ENCODE measurements around the gene OPA1. TPM values are rescaled to one million over a fixed set of nuclear protein-coding genes. Genes with fewer than 3 reads are reported as not detected.

Gene OPA1
- total and polyA plus RNA-seq, 2 of the 13 experiments (the other 11 are each of a cell fraction or from before 2014, with no cell fraction given), result 26.7 to 78.5 TPM

- TF ChIP-seq, protein P1, sequence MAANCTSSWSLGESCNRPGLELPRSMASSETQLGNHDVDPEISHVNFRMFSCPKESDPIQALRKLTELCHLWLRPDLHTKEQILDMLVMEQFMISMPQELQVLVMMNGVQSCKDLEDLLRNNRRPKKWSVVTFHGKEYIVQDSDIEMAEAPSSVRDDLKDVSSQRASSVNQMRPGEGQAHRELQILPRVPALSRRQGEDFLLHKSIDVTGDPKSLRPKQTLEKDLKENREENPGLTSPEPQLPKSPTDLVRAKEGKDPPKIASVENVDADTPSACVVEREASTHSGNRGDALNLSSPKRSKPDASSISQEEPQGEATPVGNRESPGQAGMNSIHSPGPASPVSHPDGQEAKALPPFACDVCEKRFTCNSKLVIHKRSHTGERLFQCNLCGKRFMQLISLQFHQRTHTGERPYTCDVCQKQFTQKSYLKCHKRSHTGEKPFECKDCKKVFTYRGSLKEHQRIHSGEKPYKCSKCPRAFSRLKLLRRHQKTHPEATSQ (CRISPR knock-in tag; IDR thresholded peaks at IDR 0.05; ENCODE audit: borderline replicate concordance), result no peak
- TF ChIP-seq ZFAT (CRISPR knock-in tag; conservative IDR thresholded peaks at IDR 0.05) (no peak), GFI1 (CRISPR knock-in tag; IDR thresholded peaks at IDR 0.05; ENCODE audit: borderline replicate concordance) (peak; percentile 46; the same call in 1 of the 2 replicates), TAF1 (CRISPR knock-in tag; IDR thresholded peaks at IDR 0.05) (no peak; the same call in 1 of the 2 replicates), ZC3H4 (CRISPR knock-in tag; IDR thresholded peaks at IDR 0.05; ENCODE audit: borderline replicate concordance) (no peak; the same call in 1 of the 2 replicates), ZNF773 (CRISPR knock-in tag; IDR thresholded peaks at IDR 0.05; ENCODE audit: borderline replicate concordance) (no peak), NCOR1 (IDR thresholded peaks at IDR 0.05; ENCODE audit: borderline replicate concordance, low read length) (peak; percentile 39; the same call in 1 of the 2 replicates), NFRKB (IDR thresholded peaks at IDR 0.05) (no peak), CTCF (CRISPR knock-in tag; IDR thresholded peaks at IDR 0.05) (no peak), ZBTB33 (CRISPR knock-in tag; IDR thresholded peaks at IDR 0.05) (peak; percentile 53; the same call in 1 of the 2 replicates), ESRRA (CRISPR knock-in tag; IDR thresholded peaks at IDR 0.05; ENCODE audit: low read depth) (peak; percentile 59; the same call in 1 of the 2 replicates), RERE (CRISPR knock-in tag; IDR thresholded peaks at IDR 0.05; ENCODE audit: low read depth) (peak; percentile 89), KLF11 (CRISPR knock-in tag; IDR thresholded peaks at IDR 0.05) (no peak), ZNF530 (CRISPR knock-in tag; IDR thresholded peaks at IDR 0.05; ENCODE audit: low read depth) (no peak), ZNF850 (CRISPR knock-in tag; conservative IDR thresholded peaks at IDR 0.05) (no peak), KDM6A (CRISPR knock-in tag; IDR thresholded peaks at IDR 0.05; ENCODE audit: low read depth) (peak; percentile 92), ZNF10 (CRISPR knock-in tag; IDR thresholded peaks at IDR 0.05; ENCODE audit: borderline replicate concordance, low read depth) (no peak), HMGA1 (CRISPR knock-in tag; conservative IDR thresholded peaks at IDR 0.05) (no peak), SOX5 (CRISPR knock-in tag; IDR thresholded peaks at IDR 0.05; ENCODE audit: borderline replicate concordance) (peak; percentile 84; the same call in 1 of the 2 replicates)
- TF ChIP-seq, protein P2, sequence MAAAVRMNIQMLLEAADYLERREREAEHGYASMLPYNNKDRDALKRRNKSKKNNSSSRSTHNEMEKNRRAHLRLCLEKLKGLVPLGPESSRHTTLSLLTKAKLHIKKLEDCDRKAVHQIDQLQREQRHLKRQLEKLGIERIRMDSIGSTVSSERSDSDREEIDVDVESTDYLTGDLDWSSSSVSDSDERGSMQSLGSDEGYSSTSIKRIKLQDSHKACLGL (CRISPR knock-in tag; IDR thresholded peaks at IDR 0.05), result no peak
Observed at GRCh38 chr3:193711523-193711963, 118.5 kb downstream of the OPA1 start (continued).
